Mesenchymal stem cell (in vitro differentiated cells and primary cell): ENCODE data around the gene FHIT.
A peak's percentile ranks its signal among the peaks of the same experiment; 100 is the strongest.

ENCODE experiments used
- DNase-seq: peaks from one replicate; pipeline ENCODE4 v3.0.0-alpha.2; 2013
- H2AFZ ChIP-seq: one replicate; pipeline ENCODE4 v1.6.1; 2013; ENCODE audit warnings: low read depth, mild to moderate bottlenecking, control low read depth, inconsistent platforms, low read length, moderate library complexity
- H2AK5ac ChIP-seq: 2 replicates; pipeline ENCODE4 v1.6.1; 2013; ENCODE audit warnings: low read length, moderate library complexity, mild to moderate bottlenecking, inconsistent platforms; ENCODE audit not compliant: severe bottlenecking
- H2BK120ac ChIP-seq: one replicate; pipeline ENCODE4 v1.6.1; 2013; ENCODE audit warnings: low read depth, mild to moderate bottlenecking, inconsistent platforms, low read length, moderate library complexity
- H2BK12ac ChIP-seq, 2 experiments: one replicate each; pipeline ENCODE4 v1.6.1; 2013; ENCODE audit warnings: inconsistent platforms in 2 of 2, low read length in 2 of 2, mild to moderate bottlenecking in 2 of 2, moderate library complexity in 2 of 2, control low read depth in 1 of 2
- H2BK15ac ChIP-seq: one replicate; pipeline ENCODE4 v1.6.1; 2013; ENCODE audit warnings: mild to moderate bottlenecking, low read depth, inconsistent platforms; ENCODE audit not compliant: poor library complexity, severe bottlenecking
- H2BK5ac ChIP-seq: 2 replicates; pipeline ENCODE4 v1.6.1; 2013; ENCODE audit warnings: low read depth, mild to moderate bottlenecking, low read length, control low read depth, inconsistent platforms; ENCODE audit not compliant: poor library complexity, severe bottlenecking
- H3K14ac ChIP-seq, 2 experiments: one replicate each; pipeline ENCODE4 v1.6.1; 2013; ENCODE audit warnings: inconsistent platforms in 2 of 2, low read length in 2 of 2, control low read depth in 1 of 2, mild to moderate bottlenecking in 1 of 2, moderate library complexity in 1 of 2
- H3K18ac ChIP-seq, 2 experiments: one replicate each; pipeline ENCODE4 v1.6.1; 2013; ENCODE audit warnings: inconsistent platforms in 2 of 2, low read length in 2 of 2, control low read depth in 1 of 2, low read depth in 1 of 2, mild to moderate bottlenecking in 1 of 2
- H3K23ac ChIP-seq, 2 experiments: one replicate each; pipeline ENCODE4 v1.6.1; 2013; ENCODE audit warnings: inconsistent platforms in 2 of 2, low read length in 2 of 2, mild to moderate bottlenecking in 2 of 2, moderate library complexity in 2 of 2, control low read depth in 1 of 2
- H3K27ac ChIP-seq: 2 replicates; pipeline ENCODE4 v1.5.1; 2013; ENCODE audit warnings: mild to moderate bottlenecking, moderate library complexity, low read length, control low read depth, inconsistent platforms; ENCODE audit not compliant: poor library complexity, severe bottlenecking
- H3K27me3 ChIP-seq, 2 experiments: 2 replicates each; pipeline versions ENCODE4 v1.6.1 to v1.7.0; 2013; ENCODE audit warnings: low read length in 2 of 2, mild to moderate bottlenecking in 2 of 2, moderate library complexity in 2 of 2, control low read depth in 1 of 2, inconsistent platforms in 1 of 2; ENCODE audit not compliant: control insufficient read depth in 1 of 2, insufficient read depth in 1 of 2
- H3K36me3 ChIP-seq, 2 experiments: 2 replicates each; pipeline versions ENCODE4 v1.6.1 to v1.7.0; 2013; ENCODE audit warnings: low read length in 2 of 2, control low read depth in 1 of 2, inconsistent platforms in 1 of 2, low read depth in 1 of 2, mild to moderate bottlenecking in 1 of 2; ENCODE audit not compliant: insufficient read depth in 2 of 2, control insufficient read depth in 1 of 2
- H3K4ac ChIP-seq, 2 experiments: one replicate each; pipeline ENCODE4 v1.6.1; 2013; ENCODE audit warnings: inconsistent platforms in 2 of 2, low read length in 2 of 2, mild to moderate bottlenecking in 2 of 2, moderate library complexity in 2 of 2, control low read depth in 1 of 2, low read depth in 1 of 2
- H3K4me1 ChIP-seq: 2 replicates; pipeline ENCODE4 v1.6.1; 2013; ENCODE audit warnings: low read depth, low read length, control low read depth; ENCODE audit not compliant: control insufficient read depth, insufficient read depth
- H3K4me2 ChIP-seq: 2 replicates; pipeline ENCODE4 v1.6.1; 2013; ENCODE audit warnings: low read length, mild to moderate bottlenecking, inconsistent platforms; ENCODE audit not compliant: poor library complexity, severe bottlenecking
- H3K4me3 ChIP-seq, 2 experiments: 2 replicates each; pipeline versions ENCODE4 v1.5.1 to v1.7.0; 2013; ENCODE audit warnings: low read length in 2 of 2, mild to moderate bottlenecking in 2 of 2, control low read depth in 1 of 2, low read depth in 1 of 2; ENCODE audit not compliant: insufficient read depth in 1 of 2
- H3K79me1 ChIP-seq: replicated peaks from 2 replicates; pipeline ENCODE4 v1.6.1; 2013; ENCODE audit warnings: mild to moderate bottlenecking, control low read depth, low read length, inconsistent platforms; ENCODE audit not compliant: poor library complexity, severe bottlenecking
- H3K9ac ChIP-seq: 2 replicates; pipeline ENCODE4 v1.7.0; 2013; ENCODE audit warnings: mild to moderate bottlenecking, low read length, moderate library complexity
- H3K9me3 ChIP-seq: 2 replicates; pipeline ENCODE4 v1.7.0; 2013; ENCODE audit warnings: mild to moderate bottlenecking, low read length; ENCODE audit not compliant: control insufficient read depth
- H4K8ac ChIP-seq: one replicate; pipeline ENCODE4 v1.6.1; 2013; ENCODE audit warnings: inconsistent platforms, mild to moderate bottlenecking, low read length, moderate library complexity
- H4K91ac ChIP-seq: one replicate; pipeline ENCODE4 v1.6.1; 2013; ENCODE audit warnings: mild to moderate bottlenecking, low read length, inconsistent platforms
- whole genome bisulfite sequencing: methylation state at CpG from one replicate; pipeline ENCODE4 v1.1.7; 2013; ENCODE audit warnings: mixed read lengths; 5-methylcytosine and 5-hydroxymethylcytosine counted together

The FHIT gene

DNA sequence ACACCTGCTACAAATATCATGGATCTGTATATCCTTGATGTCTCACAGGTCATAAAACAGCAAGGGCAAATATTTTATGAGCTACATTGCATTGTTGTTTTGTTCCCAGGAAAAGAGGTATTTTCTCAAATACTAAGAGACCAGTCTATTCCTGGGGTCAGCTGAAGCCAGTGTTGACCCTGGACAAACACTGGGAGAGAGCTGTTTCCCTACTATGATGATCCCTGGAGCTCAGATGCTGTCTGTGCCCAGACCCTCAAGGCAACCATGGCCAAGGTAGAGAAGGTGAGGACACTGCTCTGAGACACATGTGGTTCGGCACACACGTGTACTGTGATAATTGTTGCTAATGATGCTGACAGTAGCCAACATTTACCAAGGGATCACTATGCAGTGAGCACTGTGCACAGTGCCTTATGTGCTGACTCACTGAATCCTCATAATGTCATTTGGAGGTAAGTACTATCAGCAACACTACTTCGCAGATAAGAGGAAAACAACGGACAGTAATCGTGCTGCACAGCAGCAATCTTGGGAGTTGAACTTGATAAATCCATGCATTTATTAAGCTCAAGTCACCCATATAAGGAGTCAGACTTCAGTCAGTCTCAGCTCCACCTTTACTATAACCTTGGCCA is 943.6 kb downstream of the FHIT start:
- Histone ChIP-seq H2BK120ac (no peak overlapping the region), H3K9me3 (no peaks in the 10 kb centered on the region), H3K4me2 (no peak overlapping the region), H3K4ac (no peak overlapping the region), H4K91ac (no peak overlapping the region), H2AK5ac (no peak overlapping the region), H3K14ac (peak overlapping the region in 1 of 2 experiments; percentile 63), H4K8ac (no peak overlapping the region), H3K79me1 (no peaks in the 10 kb centered on the region), H3K9ac (no peak overlapping the region), H3K18ac (no peak overlapping the region), H3K23ac (peak overlapping the region in 1 of 2 experiments; percentile 40), H3K27me3 (no peaks in the 10 kb centered on the region), H3K4me1 (no peaks in the 10 kb centered on the region), H2AFZ (no peak overlapping the region), H3K36me3 (no peaks in the 10 kb centered on the region), H3K4me3 (no peak overlapping the region), H2BK5ac (no peak overlapping the region), H2BK15ac (no peak overlapping the region), H2BK12ac (peak overlapping the region in 1 of 2 experiments; percentile 43), H3K27ac (no peak overlapping the region)
- 97% methylated on average over 5 of the region's 5 CpGs for WGBS
- no peak for DNase-seq

DNA sequence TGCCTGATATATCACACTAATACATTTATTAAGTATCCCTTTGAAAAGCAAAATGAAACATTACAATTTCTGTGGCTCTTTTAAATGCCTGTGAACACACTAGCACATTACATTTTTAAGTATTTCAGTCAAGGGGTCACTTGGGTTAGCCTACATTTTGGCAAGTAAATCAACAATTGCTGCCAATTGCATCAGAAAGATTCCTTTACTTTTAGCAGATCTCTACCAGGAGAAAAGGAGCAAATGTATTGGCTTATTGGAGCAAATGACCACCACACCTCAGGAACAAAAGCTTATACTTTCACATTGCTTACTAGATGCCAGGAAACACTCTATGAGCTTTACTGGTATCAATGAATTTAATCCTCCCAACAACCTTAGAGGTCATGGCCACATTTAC is 947.1 kb downstream of the FHIT start:
- no peak overlapping the region for H3K4me3 ChIP-seq
- H3K23ac ChIP-seq: no peak overlapping the region
- no peak overlapping the region for H3K4ac ChIP-seq
- no peak overlapping the region for H3K14ac ChIP-seq
- H3K9ac ChIP-seq: peak overlapping the region; percentile 2
- no peaks in the 10 kb centered on the region for H3K4me1 ChIP-seq
- H2BK120ac ChIP-seq: no peak overlapping the region
- H4K91ac ChIP-seq: no peak overlapping the region
- no peak overlapping the region for H2BK5ac ChIP-seq
- no peak overlapping the region for H3K18ac ChIP-seq
- H3K27ac ChIP-seq: no peak overlapping the region
- no peaks in the 10 kb centered on the region for H3K79me1 ChIP-seq
- no peak overlapping the region for H2BK12ac ChIP-seq
- no peak overlapping the region for H2BK15ac ChIP-seq
- no peaks in the 10 kb centered on the region for H3K36me3 ChIP-seq
- no peak overlapping the region for H4K8ac ChIP-seq
- H3K4me2 ChIP-seq: no peak overlapping the region
- no peaks in the 10 kb centered on the region for H3K27me3 ChIP-seq
- H3K9me3 ChIP-seq: no peaks in the 10 kb centered on the region
- peak; percentile 13 for DNase-seq
- no peak overlapping the region for H2AK5ac ChIP-seq
- H2AFZ ChIP-seq: no peak overlapping the region

DNA sequence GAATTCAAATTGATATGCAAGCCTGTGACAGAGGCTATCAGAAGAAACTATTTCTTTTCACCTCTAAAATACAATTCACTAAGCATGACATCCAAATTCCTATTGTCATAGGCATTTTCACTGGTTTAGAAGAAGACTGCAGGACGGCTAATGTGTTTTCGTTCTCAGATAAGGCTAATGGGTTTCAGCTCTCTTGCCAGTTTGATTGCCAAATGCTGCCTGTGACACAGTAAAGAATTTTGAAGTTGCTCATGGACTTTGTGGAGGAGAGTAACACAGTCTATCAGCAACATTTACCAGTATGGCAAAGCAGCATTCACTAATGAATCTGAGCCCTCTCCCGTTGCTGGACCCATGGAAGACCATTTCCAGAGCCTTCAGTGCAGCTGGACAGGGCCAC is 948.1 kb downstream of the FHIT start:
- no peak overlapping the region for H3K4ac ChIP-seq
- H3K18ac ChIP-seq: no peak overlapping the region
- H3K9me3 ChIP-seq: no peaks in the 10 kb centered on the region
- H2BK15ac ChIP-seq: no peak overlapping the region
- no peak overlapping the region for H4K91ac ChIP-seq
- no peaks in the 10 kb centered on the region for H3K4me1 ChIP-seq
- H3K4me3 ChIP-seq: no peak overlapping the region
- H3K27ac ChIP-seq: no peak overlapping the region
- no peak overlapping the region for H3K14ac ChIP-seq
- no peak overlapping the region for H2AK5ac ChIP-seq
- no peak overlapping the region for H2BK5ac ChIP-seq
- H3K36me3 ChIP-seq: no peaks in the 10 kb centered on the region
- no peak overlapping the region for H2BK12ac ChIP-seq
- peak overlapping the region; percentile 2 for H3K9ac ChIP-seq
- no peak overlapping the region for H3K23ac ChIP-seq
- WGBS: 69% methylated on average over 3 of the region's 3 CpGs
- H2BK120ac ChIP-seq: no peak overlapping the region
- no peak overlapping the region for H3K4me2 ChIP-seq
- H3K27me3 ChIP-seq: no peaks in the 10 kb centered on the region
- H3K79me1 ChIP-seq: no peaks in the 10 kb centered on the region
- no peak overlapping the region for H4K8ac ChIP-seq
- DNase-seq: peak; percentile 6
- H2AFZ ChIP-seq: no peak overlapping the region

DNA sequence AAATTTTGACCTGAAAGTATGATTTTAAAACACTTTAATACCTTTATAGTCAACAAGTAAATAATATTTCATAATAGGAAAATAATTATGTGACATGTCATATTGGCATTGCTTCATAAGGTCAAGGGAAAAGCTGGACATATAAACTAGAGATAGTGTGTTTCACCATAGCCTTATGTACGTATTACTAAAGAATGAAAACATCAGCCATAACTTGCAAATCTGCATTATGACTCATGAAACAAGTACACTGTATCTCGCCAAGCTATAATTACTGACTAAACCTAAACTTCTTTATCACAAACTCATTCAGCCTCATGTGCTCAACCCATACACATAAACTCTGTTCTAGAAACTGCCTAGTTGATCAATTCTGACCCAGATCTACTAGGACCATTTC is 950.1 kb downstream of the FHIT start:
- Histone ChIP-seq H4K8ac (no peak overlapping the region), H3K4ac (no peak overlapping the region), H3K79me1 (no peaks in the 10 kb centered on the region), H3K18ac (no peak overlapping the region), H2BK12ac (no peak overlapping the region), H3K14ac (no peak overlapping the region), H2AFZ (no peak overlapping the region), H3K27me3 (no peaks in the 10 kb centered on the region), H4K91ac (no peak overlapping the region), H2BK15ac (no peak overlapping the region), H3K4me3 (no peak overlapping the region), H3K36me3 (no peaks in the 10 kb centered on the region), H2BK120ac (no peak overlapping the region), H3K4me1 (no peaks in the 10 kb centered on the region), H3K4me2 (no peak overlapping the region), H3K27ac (no peak overlapping the region), H3K9me3 (no peaks in the 10 kb centered on the region), H3K9ac (no peak overlapping the region), H3K23ac (no peak overlapping the region), H2AK5ac (no peak overlapping the region), H2BK5ac (no peak overlapping the region)
- DNase-seq: peak; percentile 63
- 41% methylated on average over 2 of the region's 2 CpGs for WGBS
